Right atrium auricular region (tissue), 2 donors: ENCODE data around the gene NCKAP5. TPM values are rescaled to one million over a fixed set of nuclear protein-coding genes. Genes with fewer than 3 reads are reported as not detected.
"Not testable (repeated sequence)": the region's sequence is repeated elsewhere in the genome, so short reads cannot be mapped to it uniquely, and the experiment has no call there.

ENCODE experiments used
- DNase-seq: peaks from one replicate; pipeline ENCODE4 v3.0.0-alpha.2; 2019; ENCODE audit warnings: low spot score
- H3K27ac ChIP-seq, 2 donors: fragments of 200-600 bp; sonication (generic); 1 replicate in 1 of 2; 2 replicates in 1 of 2; pipeline ENCODE4 v1.5.1; 2016 to 2019
- H3K27me3 ChIP-seq, 2 donors: fragments of 200-600 bp; sonication (generic); one replicate each; pipeline versions ENCODE4 v1.5.1 to v1.6.0; 2017 to 2019
- H3K36me3 ChIP-seq: fragments of 200-600 bp; sonication (generic); one replicate; pipeline ENCODE4 v1.5.1; 2016
- H3K4me1 ChIP-seq, 2 donors: fragments of 200-600 bp; sonication (generic); one replicate each; pipeline versions ENCODE4 v1.5.1 to v1.6.0; 2017 to 2019
- H3K4me3 ChIP-seq, 2 donors: fragments of 200-600 bp; sonication (generic); 1 replicate in 1 of 2; 2 replicates in 1 of 2; pipeline ENCODE4 v1.5.1; 2017 to 2019; ENCODE audit warnings: mild to moderate bottlenecking in 1 of 2, moderate library complexity in 1 of 2
- H3K9me3 ChIP-seq, 2 donors: fragments of 200-600 bp; sonication (generic); one replicate each; pipeline ENCODE4 v1.5.1; 2019
- total RNA-seq, 2 donors: library from RNA; depleted of rRNA; stranded (reverse); fragments of >200 nt; gene quantifications; one replicate each; pipeline ENCODE4 v1.1.0, GENCODE V29; 2016
- TF ChIP-seq, protein P1 (sequence below), 2 donors: fragments of 200-600 bp; sonication (generic); IDR thresholded peaks; one replicate each; pipeline ENCODE4 v1.5.1; 2019; ENCODE audit warnings: antibody characterized with exemption in 2 of 2

The NCKAP5 gene
- total RNA-seq, 2 donors from 2014 or later, result 3.6 to 5.4 TPM

DNA sequence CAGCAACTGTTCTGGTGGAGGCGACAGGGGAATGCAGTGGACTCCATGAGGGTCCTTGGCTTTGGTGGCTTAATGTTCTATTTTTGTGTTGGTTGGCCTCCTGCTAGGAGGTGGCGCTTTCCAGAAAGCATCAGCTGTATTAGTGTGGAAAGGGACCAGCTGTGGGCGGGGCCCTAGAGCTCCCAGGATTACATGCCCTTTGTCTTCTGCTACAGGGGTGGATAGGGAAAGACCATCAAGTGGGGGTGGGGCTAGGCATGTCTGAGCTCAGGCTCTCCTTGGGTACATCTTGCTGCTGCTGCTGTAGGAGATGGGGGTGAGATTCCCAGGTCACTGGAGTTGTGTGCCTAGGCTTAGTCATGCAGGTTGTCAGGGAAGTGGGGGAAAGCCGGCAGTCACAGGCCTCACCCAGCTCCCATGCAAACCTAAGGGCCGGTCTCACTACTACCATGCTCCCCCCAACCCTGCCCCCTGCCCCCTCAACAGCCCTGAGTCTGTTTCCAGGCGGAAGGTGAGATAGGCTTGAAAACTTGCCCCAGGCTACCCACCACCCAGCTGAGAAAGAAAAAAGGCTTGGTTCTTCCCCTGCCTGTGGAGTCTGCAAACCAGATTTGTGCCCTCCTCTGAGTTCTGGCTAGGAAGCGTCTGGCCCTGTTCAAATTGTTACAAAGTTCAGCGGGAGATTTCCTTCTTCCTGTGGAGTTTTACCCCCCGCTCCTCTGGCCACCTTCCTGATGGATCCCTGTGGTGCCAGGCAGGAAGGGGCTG, 756.9 kb downstream of the NCKAP5 start:
- TF ChIP-seq, protein P1, sequence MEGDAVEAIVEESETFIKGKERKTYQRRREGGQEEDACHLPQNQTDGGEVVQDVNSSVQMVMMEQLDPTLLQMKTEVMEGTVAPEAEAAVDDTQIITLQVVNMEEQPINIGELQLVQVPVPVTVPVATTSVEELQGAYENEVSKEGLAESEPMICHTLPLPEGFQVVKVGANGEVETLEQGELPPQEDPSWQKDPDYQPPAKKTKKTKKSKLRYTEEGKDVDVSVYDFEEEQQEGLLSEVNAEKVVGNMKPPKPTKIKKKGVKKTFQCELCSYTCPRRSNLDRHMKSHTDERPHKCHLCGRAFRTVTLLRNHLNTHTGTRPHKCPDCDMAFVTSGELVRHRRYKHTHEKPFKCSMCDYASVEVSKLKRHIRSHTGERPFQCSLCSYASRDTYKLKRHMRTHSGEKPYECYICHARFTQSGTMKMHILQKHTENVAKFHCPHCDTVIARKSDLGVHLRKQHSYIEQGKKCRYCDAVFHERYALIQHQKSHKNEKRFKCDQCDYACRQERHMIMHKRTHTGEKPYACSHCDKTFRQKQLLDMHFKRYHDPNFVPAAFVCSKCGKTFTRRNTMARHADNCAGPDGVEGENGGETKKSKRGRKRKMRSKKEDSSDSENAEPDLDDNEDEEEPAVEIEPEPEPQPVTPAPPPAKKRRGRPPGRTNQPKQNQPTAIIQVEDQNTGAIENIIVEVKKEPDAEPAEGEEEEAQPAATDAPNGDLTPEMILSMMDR (IDR thresholded peaks at IDR 0.05), result no peak

DNA sequence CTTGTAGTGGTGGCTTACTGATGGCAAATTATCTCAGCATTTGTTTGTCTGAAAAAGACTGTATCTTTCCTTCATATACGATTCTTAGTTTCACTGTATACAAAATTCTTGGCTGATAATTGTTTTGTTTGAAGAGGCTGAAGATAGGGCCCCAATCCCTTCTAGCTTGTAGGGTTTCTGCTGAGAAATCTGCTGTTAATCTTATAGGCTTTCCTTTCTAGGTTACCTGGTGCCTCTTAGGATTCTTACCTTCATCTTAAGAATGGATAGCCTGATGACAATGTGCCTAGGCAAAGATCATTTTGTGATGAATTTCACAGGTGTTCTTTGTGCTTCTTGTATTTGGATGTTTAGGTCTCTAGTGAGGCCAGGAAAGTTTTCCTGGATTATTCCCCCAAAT, 758.3 kb downstream of the NCKAP5 start:
- H3K36me3 ChIP-seq, H3K27ac ChIP-seq, DNase-seq, H3K27me3 ChIP-seq, H3K4me3 ChIP-seq, H3K9me3 ChIP-seq, H3K4me1 ChIP-seq: not testable (repeated sequence)

More for the DNA sequence above, 756.9 kb downstream of the NCKAP5 start:
- Histone ChIP-seq H3K4me1 (no peaks in the 10 kb centered on the region), H3K36me3 (no peaks in the 10 kb centered on the region), H3K9me3 (no peaks in the 10 kb centered on the region), H3K27ac (no peak overlapping the region), H3K27me3 (no peaks in the 10 kb centered on the region), H3K4me3 (no peak overlapping the region)
- no peak for DNase-seq

DNA sequence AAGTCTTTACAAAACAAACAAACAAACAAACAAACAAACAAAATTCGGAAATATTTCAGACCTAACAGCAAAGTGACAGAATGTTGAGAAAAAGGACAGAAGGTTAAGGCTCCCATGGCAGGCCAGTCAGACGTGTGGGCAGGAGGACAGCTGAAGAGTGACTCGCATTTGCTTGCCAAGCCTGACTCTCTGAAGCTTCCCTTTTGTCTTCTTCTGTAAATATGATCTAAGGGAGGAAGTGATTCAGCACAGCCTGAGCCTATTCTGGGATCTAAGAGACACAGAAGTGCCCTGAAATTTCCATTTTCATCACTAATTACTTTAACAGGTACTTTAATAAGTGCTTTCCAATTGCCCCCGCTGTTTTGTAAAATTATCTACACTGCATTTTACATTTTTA, 764.2 kb downstream of the NCKAP5 start:
- Histone ChIP-seq H3K4me1 (no peaks in the 10 kb centered on the region), H3K9me3 (no peaks in the 10 kb centered on the region), H3K4me3 (no peak overlapping the region), H3K27me3 (no peaks in the 10 kb centered on the region), H3K27ac (no peak overlapping the region), H3K36me3 (no peaks in the 10 kb centered on the region)
- TF ChIP-seq, protein P1 (IDR thresholded peaks at IDR 0.05), result no peak
- no peak for DNase-seq

DNA sequence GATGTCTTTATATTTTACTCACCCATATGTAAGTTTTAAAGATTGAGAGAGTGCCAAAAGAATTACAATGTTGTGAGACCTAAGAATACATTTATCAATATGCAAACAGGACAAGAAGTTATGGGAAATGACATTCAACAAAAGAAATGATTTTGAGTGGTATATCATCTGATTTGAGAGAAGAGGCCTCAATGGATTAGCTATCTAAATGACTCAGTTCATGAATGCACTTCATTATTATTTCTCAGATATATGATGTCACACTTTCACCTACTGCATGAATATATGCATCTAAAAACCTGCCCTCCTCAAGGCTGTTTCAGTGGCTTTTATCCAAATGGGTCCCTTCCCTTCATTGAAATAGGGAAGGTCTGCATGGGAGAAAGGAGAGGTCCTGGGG, 769.9 kb downstream of the NCKAP5 start:
- Histone ChIP-seq H3K4me3 (no peak overlapping the region), H3K27me3 (no peaks in the 10 kb centered on the region), H3K27ac (no peak overlapping the region), H3K36me3 (no peaks in the 10 kb centered on the region), H3K9me3 (no peaks in the 10 kb centered on the region), H3K4me1 (no peaks in the 10 kb centered on the region)
- TF ChIP-seq, protein P1 (IDR thresholded peaks at IDR 0.05), result no peak
- no peak for DNase-seq

DNA sequence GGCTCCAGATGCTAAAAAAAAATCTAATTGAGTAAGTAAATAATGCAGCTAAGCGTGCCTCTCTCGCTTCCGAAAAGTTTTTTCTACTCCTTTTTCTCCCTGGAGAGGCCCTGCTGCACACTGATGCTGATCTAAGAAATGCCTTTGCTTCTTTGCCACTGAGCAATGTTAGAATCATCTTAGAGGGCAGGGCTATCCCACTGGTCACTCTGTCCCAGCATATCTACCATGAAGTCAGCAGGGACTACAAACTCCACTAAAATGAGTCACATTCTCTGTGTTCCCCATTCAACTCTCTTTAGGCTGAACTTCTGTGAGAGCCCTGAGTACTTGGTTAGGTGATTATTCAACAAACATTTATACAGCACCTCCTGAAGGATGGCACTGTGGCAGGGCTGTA, 770.7 kb downstream of the NCKAP5 start:
- no peak overlapping the region for H3K4me3 ChIP-seq
- H3K27me3 ChIP-seq, result no peaks in the 10 kb centered on the region
- H3K36me3 ChIP-seq, result no peaks in the 10 kb centered on the region
- TF ChIP-seq, protein P1 (IDR thresholded peaks at IDR 0.05), result no peak
- no peak overlapping the region for H3K27ac ChIP-seq
- no peaks in the 10 kb centered on the region for H3K4me1 ChIP-seq
- H3K9me3 ChIP-seq, result no peaks in the 10 kb centered on the region
- no peak for DNase-seq

DNA sequence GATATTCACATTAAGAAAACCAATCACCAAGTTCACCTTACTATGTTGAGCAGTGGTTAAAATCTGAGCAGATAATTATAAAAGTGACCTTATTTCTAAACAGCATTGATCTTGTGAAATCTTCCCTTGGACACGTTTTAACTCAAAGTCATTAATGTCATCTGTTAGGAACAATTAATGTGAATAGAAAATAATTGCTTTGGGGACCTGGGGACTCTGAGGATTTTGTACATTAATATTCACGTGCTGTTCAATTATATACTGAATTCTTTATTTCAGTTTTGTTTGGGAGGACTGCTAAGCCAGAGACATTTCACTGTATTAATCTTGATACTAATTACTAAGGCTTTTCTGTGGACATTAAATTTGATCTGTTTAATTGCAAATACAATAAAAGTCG, 771.2 kb downstream of the NCKAP5 start:
- DNase-seq, result no peak
- H3K4me3 ChIP-seq, result no peak overlapping the region

More for the DNA sequence above, 771.2 kb downstream of the NCKAP5 start:
- Histone ChIP-seq H3K9me3 (no peaks in the 10 kb centered on the region), H3K36me3 (no peaks in the 10 kb centered on the region), H3K4me1 (no peaks in the 10 kb centered on the region), H3K27ac (no peak overlapping the region), H3K27me3 (no peaks in the 10 kb centered on the region)
- TF ChIP-seq, protein P1 (IDR thresholded peaks at IDR 0.05), result no peak
